Urinary bladder (tissue), 4 donors: ENCODE results near the gene LRRC27. TPM values are rescaled to one million over a fixed set of nuclear protein-coding genes. Genes with fewer than 3 reads are reported as not detected.
"Not testable (repeated sequence)": the region's sequence is repeated elsewhere in the genome, so short reads cannot be mapped to it uniquely, and the experiment has no call there.

ENCODE experiments used
- DNase-seq: peaks from one replicate; pipeline ENCODE4 v3.0.0-alpha.2; 2015; ENCODE audit errors: extremely low spot score
- H3K27ac ChIP-seq: one replicate; pipeline ENCODE4 v1.5.1; 2013; ENCODE audit warnings: low read depth, mild to moderate bottlenecking, moderate library complexity
- H3K36me3 ChIP-seq: one replicate; pipeline ENCODE4 v1.6.1; 2013; ENCODE audit warnings: mild to moderate bottlenecking, moderate library complexity; ENCODE audit not compliant: insufficient read depth
- H3K4me1 ChIP-seq: one replicate; pipeline ENCODE4 v1.6.1; 2013; ENCODE audit warnings: mild to moderate bottlenecking, moderate library complexity; ENCODE audit not compliant: insufficient read depth
- H3K4me3 ChIP-seq: one replicate; pipeline ENCODE4 v1.5.1; 2013; ENCODE audit warnings: low read depth, low read length
- WGBS: extraction: QIAGEN DNeasy Blood & Tissue Kit; methylation state at CpG from one replicate; pipeline ENCODE4 v1.1.7; 2013; 5-methylcytosine and 5-hydroxymethylcytosine counted together
- polyA plus RNA-seq: library from polyadenylated mRNA; stranded (reverse); fragments of 200-250 nt; gene quantifications from one replicate; pipeline ENCODE4 v1.2.3, GENCODE V29; 2013
- total RNA-seq: library from RNA; depleted of rRNA; stranded (reverse); fragments of >200 nt; gene quantifications from one replicate; pipeline ENCODE4 v1.2.3, GENCODE V29; 2014
- donor health status: healthy with polysubstance abuse.
- donor health status: healthy.

Gene LRRC27
- total and polyA plus RNA-seq, 2 donors, result 6.5 to 13.2 TPM

- H3K36me3 ChIP-seq, H3K27ac ChIP-seq, DNase-seq, H3K4me1 ChIP-seq, H3K4me3 ChIP-seq: not testable (repeated sequence)
- 88% methylated on average over 16 of the region's 16 CpGs for WGBS
Measured at GRCh38 chr10:132379026-132379425, 47.0 kb downstream of the LRRC27 start.

DNA sequence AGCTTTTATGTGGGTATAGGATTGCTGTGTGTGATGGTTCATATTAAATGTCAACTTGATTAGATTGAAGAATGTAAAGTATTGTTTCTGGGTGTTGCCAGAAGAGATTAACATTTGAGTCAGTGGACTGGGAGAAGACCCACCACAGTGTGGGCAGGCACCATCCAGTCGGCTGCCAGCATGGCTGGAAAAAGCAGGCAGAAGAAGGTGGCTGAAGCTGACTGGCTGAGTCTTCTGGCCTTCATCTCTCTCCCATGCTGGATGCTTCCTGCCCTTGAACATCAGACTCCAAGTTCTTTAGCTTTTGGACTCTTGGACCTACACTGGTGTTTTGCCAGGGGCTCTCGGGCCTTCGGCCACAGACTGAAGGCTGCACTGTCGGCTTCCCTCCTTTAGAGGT, 49.0 kb downstream of the LRRC27 start:
- not testable (repeated sequence) for H3K27ac ChIP-seq, H3K4me1 ChIP-seq, H3K4me3 ChIP-seq, H3K36me3 ChIP-seq, DNase-seq
- 93% methylated on average over 4 of the region's 4 CpGs for WGBS

- WGBS, result 69% methylated on average over 2 of the region's 2 CpGs
Measured at GRCh38 chr10:132381741-132382140, 49.7 kb downstream of the LRRC27 start.

DNA sequence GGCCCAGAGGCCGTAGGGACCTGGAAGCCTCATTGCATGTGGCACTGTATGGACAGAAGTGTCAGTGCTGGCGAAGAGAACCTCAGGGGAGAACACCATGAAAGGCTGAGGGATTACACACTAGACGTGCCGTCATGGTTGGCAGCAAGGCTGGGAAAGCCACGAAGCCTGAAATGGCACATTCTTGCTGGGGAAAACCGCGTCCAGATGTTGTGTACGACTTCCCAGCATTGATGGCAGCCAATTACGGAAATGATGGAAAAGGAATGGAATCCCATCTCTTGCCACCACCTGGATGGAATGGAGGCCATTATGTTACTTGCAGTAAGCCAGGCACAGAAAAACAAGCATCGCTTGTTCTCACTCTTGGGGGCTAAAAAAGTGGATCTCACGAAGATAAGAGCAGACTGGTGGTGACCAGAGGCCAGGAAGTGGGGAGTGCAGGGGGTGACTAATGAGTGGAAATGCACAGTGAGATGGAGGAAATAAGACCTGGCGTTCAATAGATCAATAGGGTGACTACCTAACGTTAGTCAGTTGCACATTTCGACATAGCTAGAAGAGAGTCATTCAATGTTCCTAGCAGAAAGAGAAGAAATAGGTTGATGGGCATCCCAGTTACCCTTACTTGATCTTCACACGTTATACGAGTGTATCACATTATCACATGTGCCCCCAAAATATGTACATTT, 50.4 kb downstream of the LRRC27 start:
- Histone ChIP-seq H3K4me3 (no peak overlapping the region), H3K4me1 (no peaks in the 10 kb centered on the region), H3K36me3 (no peaks in the 10 kb centered on the region), H3K27ac (no peak overlapping the region)
- 85% methylated on average over 16 of the region's 16 CpGs for WGBS
- no peak for DNase-seq

More at GRCh38 chr10:132381741-132382140, 49.7 kb downstream of the LRRC27 start:
- Histone ChIP-seq H3K4me3 (no peak overlapping the region), H3K4me1 (no peaks in the 10 kb centered on the region), H3K27ac (no peak overlapping the region), H3K36me3 (no peaks in the 10 kb centered on the region)
- no peak for DNase-seq

DNA sequence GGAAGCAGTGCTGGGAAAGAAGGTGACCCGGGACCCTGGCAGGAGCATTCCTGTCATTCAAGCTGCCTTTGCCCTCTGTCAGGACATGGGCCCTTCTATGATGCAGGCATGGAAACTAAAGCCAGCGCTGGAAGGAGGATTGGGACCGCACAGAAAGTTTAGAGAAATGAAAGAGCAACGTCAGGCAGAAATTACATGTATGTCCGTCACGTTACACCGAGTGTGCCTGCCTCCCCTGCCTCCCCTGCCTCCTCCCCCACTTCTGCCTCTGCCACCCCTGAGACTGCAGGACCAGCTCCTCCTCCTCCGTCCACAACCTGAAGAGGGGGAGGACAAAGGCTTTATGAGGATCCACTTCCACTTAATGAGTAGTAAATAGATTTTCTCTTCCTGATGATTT, 51.1 kb downstream of the LRRC27 start:
- Histone ChIP-seq H3K4me1 (no peaks in the 10 kb centered on the region), H3K36me3 (no peaks in the 10 kb centered on the region), H3K4me3 (no peak overlapping the region), H3K27ac (no peak overlapping the region)
- WGBS, result 70% methylated on average over 8 of the region's 8 CpGs
- DNase-seq, result no peak

GRCh38 chr10:132383751-132384196, 51.8 kb downstream of the LRRC27 start:
- Histone ChIP-seq H3K27ac (no peak overlapping the region), H3K36me3 (no peaks in the 10 kb centered on the region), H3K4me3 (no peak overlapping the region), H3K4me1 (no peaks in the 10 kb centered on the region)
- no peak for DNase-seq
- 44% methylated on average over 13 of the region's 13 CpGs for WGBS

GRCh38 chr10:132384618-132385388, 52.8 kb downstream of the LRRC27 start:
- H3K36me3 ChIP-seq, result no peaks in the 10 kb centered on the region
- no peak for DNase-seq
- H3K27ac ChIP-seq, result no peak overlapping the region
- H3K4me3 ChIP-seq, result no peak overlapping the region
- 90% methylated on average over 20 of the region's 20 CpGs for WGBS
- no peaks in the 10 kb centered on the region for H3K4me1 ChIP-seq

DNA sequence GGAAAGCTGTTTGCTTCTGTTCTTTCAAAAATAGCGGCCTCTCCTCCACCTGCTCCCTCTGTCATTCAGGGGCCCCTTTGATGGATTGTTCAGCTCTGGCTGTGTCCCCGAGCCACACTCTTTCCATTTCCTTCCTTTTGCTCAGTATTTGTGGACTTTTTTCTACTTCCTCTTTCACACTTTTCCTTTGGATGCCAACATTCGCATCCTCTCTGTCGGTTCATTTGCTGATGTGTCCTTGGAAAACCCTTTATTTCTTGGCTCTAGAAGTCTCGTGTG, 53.3 kb downstream of the LRRC27 start:
- Histone ChIP-seq H3K4me3 (no peak overlapping the region), H3K36me3 (no peaks in the 10 kb centered on the region), H3K27ac (no peak overlapping the region), H3K4me1 (no peaks in the 10 kb centered on the region)
- no peak for DNase-seq
- whole genome bisulfite sequencing, result 62% methylated on average over 5 of the region's 5 CpGs

GRCh38 chr10:132385721-132386418, 53.9 kb downstream of the LRRC27 start:
- WGBS, result 85% methylated on average over 18 of the region's 18 CpGs
- H3K27ac ChIP-seq, result no peak overlapping the region
- H3K4me1 ChIP-seq, result no peaks in the 10 kb centered on the region
- DNase-seq, result no peak
- H3K4me3 ChIP-seq, result no peak overlapping the region
- no peaks in the 10 kb centered on the region for H3K36me3 ChIP-seq

DNA sequence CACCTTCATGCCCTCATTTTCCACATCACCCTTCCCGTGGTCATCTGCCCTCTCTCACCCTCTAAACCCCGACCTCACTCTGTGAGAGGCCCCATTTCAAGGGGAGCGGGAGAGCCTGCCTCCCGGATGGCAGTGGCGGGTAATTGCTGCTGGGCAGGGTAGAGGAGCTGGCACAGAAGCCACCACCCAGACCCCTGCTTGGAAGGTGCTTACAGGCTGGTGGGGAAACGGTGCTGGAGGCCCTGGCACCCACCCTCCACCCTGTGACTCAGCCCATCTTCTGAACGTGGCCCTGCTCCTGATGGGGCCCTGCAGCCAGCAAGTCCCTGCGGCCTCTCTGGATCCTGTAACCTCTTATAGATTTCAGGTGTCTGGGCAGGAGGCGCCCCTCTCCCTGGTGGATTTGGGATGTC, 54.4 kb downstream of the LRRC27 start:
- 79% methylated on average over 9 of the region's 9 CpGs for WGBS
- no peak for DNase-seq
- Histone ChIP-seq H3K4me3 (no peak overlapping the region), H3K4me1 (no peaks in the 10 kb centered on the region), H3K36me3 (no peaks in the 10 kb centered on the region), H3K27ac (no peak overlapping the region)

GRCh38 chr10:132386896-132387295, 54.9 kb downstream of the LRRC27 start:
- not testable (repeated sequence) for H3K27ac ChIP-seq, H3K36me3 ChIP-seq, DNase-seq, H3K4me1 ChIP-seq, H3K4me3 ChIP-seq
- 100% methylated on average over 1 of the region's 1 CpG for WGBS

GRCh38 chr10:132387764-132388210, 55.8 kb downstream of the LRRC27 start:
- no peaks in the 10 kb centered on the region for H3K36me3 ChIP-seq
- H3K4me1 ChIP-seq, result no peaks in the 10 kb centered on the region
- no peak overlapping the region for H3K27ac ChIP-seq
- DNase-seq, result no peak
- H3K4me3 ChIP-seq, result no peak overlapping the region
- WGBS, result 3% methylated on average over 26 of the region's 26 CpGs

GRCh38 chr10:132388891-132389432, 57.0 kb downstream of the LRRC27 start:
- DNase-seq, result no peak
- 52% methylated on average over 22 of the region's 22 CpGs for WGBS
- Histone ChIP-seq H3K4me3 (no peak overlapping the region), H3K36me3 (no peaks in the 10 kb centered on the region), H3K27ac (no peak overlapping the region), H3K4me1 (no peaks in the 10 kb centered on the region)
